Activated CD4-positive, alpha-beta memory T cell treated with anti-CD3 and anti-CD28 coated beads for 36 hours (primary cell): ENCODE data around the gene ASXL2. TPM values are rescaled to one million over a fixed set of nuclear protein-coding genes. Genes with fewer than 3 reads are reported as not detected.

ENCODE experiments used
- CTCF ChIA-PET: fragments of 350-600 bp; sonication (Branson Sonifier 250); formaldehyde crosslinking; loops from one replicate; lab custom pipeline; 2021; ENCODE audit warnings: antibody characterized with exemption, inconsistent platforms; lab: Charles Lee
- POLR2A ChIA-PET: fragments of 350-600 bp; sonication (Branson Sonifier 250); formaldehyde crosslinking; loops from one replicate; lab custom pipeline; 2021; ENCODE audit warnings: antibody characterized with exemption; lab: Charles Lee
- DNase-seq: peaks from one replicate; pipeline ENCODE4 v3.0.0-alpha.2; 2020
- H3K27ac Mint-ChIP-seq: one replicate; pipeline ENCODE4 v1.8.0; 2021; ENCODE audit warnings: mixed read lengths
- H3K27me3 Mint-ChIP-seq: one replicate; pipeline ENCODE4 v1.8.0; 2021; ENCODE audit warnings: mixed read lengths
- H3K36me3 Mint-ChIP-seq: one replicate; pipeline ENCODE4 v1.8.0; 2021; ENCODE audit warnings: mixed read lengths
- H3K4me1 Mint-ChIP-seq: one replicate; pipeline ENCODE4 v1.8.0; 2021; ENCODE audit warnings: low read depth, mixed read lengths
- H3K4me3 Mint-ChIP-seq: one replicate; pipeline ENCODE4 v1.8.0; 2021; ENCODE audit warnings: mild to moderate bottlenecking, mixed read lengths
- H3K9me3 Mint-ChIP-seq: one replicate; pipeline ENCODE4 v1.8.0; 2021; ENCODE audit warnings: mixed read lengths
- intact Hi-C: fragments of 100-400 bp; cut with micrococcal nuclease; formaldehyde crosslinking; loops from one replicate; pipeline ENCODE4 v1.15.1; 2023
- total RNA-seq, 2 experiments: library from RNA; stranded (reverse); gene quantifications; one replicate each; pipeline ENCODE4 v1.2.3, GENCODE V29; 2021

Gene ASXL2
- total RNA-seq, 2 experiments from 2014 or later = 37.8 to 38.7 TPM

DNA sequence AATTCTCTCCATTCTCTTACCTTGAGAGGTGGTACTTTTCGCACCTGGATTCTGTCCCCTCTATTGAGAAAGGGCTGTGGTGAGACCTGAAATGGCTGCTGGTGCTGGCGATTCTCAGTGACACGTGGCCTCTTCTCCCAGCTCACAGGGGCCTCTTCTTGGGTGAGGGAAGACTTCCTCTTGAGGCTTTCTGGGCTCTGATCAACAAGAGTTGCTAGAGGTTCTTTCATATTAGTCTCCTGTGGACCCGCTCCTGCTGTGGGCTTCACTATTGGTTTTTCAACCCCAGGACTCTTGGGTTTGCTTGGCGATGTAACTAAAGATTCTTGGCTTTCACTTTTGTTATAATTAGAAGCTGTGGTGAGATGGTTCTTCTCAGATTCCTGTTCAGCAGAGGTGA, 128.6 kb downstream of the ASXL2 start:
- Mint-ChIP-seq H3K27ac (peak overlapping the region; percentile 36), H3K36me3 (peaks cover 43% of the 10 kb centered on the region), H3K4me3 (no peak overlapping the region), H3K4me1 (peaks cover 23% of the 10 kb centered on the region), H3K27me3 (no peaks in the 10 kb centered on the region), H3K9me3 (no peaks in the 10 kb centered on the region)
- no peak for DNase-seq
- intact Hi-C loops = loop anchor here (5.0 kb wide), 1 partner anchor 38 kb away; no protein-coding TSS in a partner anchor
- ChIA-PET CTCF (no interaction called here), POLR2A (interaction anchor here (0.6 to 0.7 kb wide), 2 partner anchors 45 to 265 kb away, joined by 3 read pairs; no protein-coding TSS in a partner anchor)

GRCh38 chr2:25744055-25744454, 134.2 kb downstream of the ASXL2 start:
- Mint-ChIP-seq H3K27me3 (no peaks in the 10 kb centered on the region), H3K36me3 (peaks cover 27% of the 10 kb centered on the region), H3K4me3 (no peak overlapping the region), H3K9me3 (no peaks in the 10 kb centered on the region), H3K27ac (no peak overlapping the region), H3K4me1 (peaks cover 6% of the 10 kb centered on the region)
- intact Hi-C loops = no loop called here
- ChIA-PET CTCF (interaction anchor here (0.8 kb wide), 1 partner anchor 137 kb away, joined by 3 read pairs; no protein-coding TSS in a partner anchor), POLR2A (no interaction called here)
- DNase-seq = no peak

GRCh38 chr2:25743132-25743830, 135.0 kb downstream of the ASXL2 start:
- no peak for DNase-seq
- Mint-ChIP-seq H3K36me3 (peaks cover 26% of the 10 kb centered on the region), H3K27me3 (no peaks in the 10 kb centered on the region), H3K27ac (peak overlapping the region; percentile 47), H3K9me3 (no peaks in the 10 kb centered on the region), H3K4me1 (peaks cover 5% of the 10 kb centered on the region), H3K4me3 (no peak overlapping the region)
- ChIA-PET POLR2A (no interaction called here), CTCF (interaction anchor here (0.8 kb wide), 1 partner anchor 136 kb away, joined by 3 read pairs; no protein-coding TSS in a partner anchor)
- intact Hi-C loops = no loop called here

DNA sequence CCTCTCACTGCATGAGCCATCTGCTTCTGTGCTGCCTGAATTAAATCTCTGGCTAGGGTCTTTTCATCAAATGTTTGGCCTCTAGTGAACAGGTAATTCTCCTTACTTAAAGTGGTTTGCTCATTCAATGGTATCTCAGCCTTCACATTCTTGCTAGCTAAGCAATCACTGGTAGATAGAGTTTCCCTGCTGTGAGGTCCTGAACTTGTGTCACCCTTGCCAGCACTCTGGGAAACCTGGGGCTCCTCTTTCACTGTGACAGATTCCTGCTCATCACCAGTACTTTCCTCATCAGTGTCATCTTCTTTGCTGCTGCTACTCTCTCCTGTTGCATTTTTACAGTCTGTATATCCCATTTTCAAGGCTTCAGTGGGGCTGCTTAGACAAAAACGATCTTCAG, 135.8 kb downstream of the ASXL2 start:
- ChIA-PET CTCF (interaction anchor here (0.6 kb wide), 1 partner anchor 514 kb away, joined by 3 read pairs; no protein-coding TSS in a partner anchor), POLR2A (no interaction called here)
- DNase-seq = no peak
- Mint-ChIP-seq H3K36me3 (peaks cover 24% of the 10 kb centered on the region), H3K4me3 (no peak overlapping the region), H3K27me3 (no peaks in the 10 kb centered on the region), H3K27ac (no peak overlapping the region), H3K4me1 (peaks cover 5% of the 10 kb centered on the region), H3K9me3 (no peaks in the 10 kb centered on the region)
- intact Hi-C loops = no loop called here

DNA sequence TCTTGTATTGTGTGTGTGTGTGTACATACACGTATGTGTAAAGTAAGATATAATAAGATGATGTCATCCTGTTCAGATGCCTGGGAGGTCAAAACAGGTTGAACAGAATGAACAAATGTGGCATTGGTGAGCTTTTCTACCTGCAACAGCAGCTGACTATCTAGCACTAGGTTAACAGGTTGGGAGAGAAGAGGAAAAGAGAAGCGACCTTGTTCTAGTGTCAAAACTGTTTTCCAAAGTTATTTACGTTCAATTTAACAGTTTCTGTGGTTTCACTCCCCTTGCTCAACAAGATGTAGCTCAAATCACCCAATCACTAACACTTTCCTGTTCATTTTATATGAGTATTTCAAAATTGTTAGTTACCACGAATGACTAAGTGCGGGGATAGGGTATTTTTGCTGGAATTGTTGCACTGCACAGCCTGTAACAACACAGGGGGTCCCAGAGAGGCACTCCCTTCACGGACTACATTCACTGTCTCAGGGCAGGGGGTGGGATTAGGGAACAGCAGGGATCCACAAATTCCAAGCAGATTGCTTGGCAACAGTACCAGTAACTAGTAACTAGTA, 137.4 kb downstream of the ASXL2 start:
- no peaks in the 10 kb centered on the region for H3K27me3 Mint-ChIP-seq
- ChIA-PET CTCF (interaction anchor here (1.0 kb wide), 1 partner anchor 41 kb away, joined by 3 read pairs; no protein-coding TSS in a partner anchor), POLR2A (no interaction called here)
- H3K36me3 Mint-ChIP-seq = peaks cover 22% of the 10 kb centered on the region
- no peaks in the 10 kb centered on the region for H3K9me3 Mint-ChIP-seq
- H3K4me3 Mint-ChIP-seq = no peak overlapping the region
- intact Hi-C loops = no loop called here
- no peak overlapping the region for H3K27ac Mint-ChIP-seq
- DNase-seq = no peak
- H3K4me1 Mint-ChIP-seq = peaks cover 5% of the 10 kb centered on the region

GRCh38 chr2:25738383-25739343, 139.6 kb downstream of the ASXL2 start:
- Mint-ChIP-seq H3K27ac (no peak overlapping the region), H3K36me3 (peaks cover 15% of the 10 kb centered on the region)
- POLR2A ChIA-PET = no interaction called here

GRCh38 chr2:25736899-25737515, 141.3 kb downstream of the ASXL2 start:
- DNase-seq = no peak
- ChIA-PET POLR2A (no interaction called here), CTCF (interaction anchor here (0.9 kb wide), 1 partner anchor 24 kb away, joined by 3 read pairs; no protein-coding TSS in a partner anchor)
- H3K36me3 Mint-ChIP-seq = peaks cover 9% of the 10 kb centered on the region
- H3K9me3 Mint-ChIP-seq = no peaks in the 10 kb centered on the region
- no peaks in the 10 kb centered on the region for H3K27me3 Mint-ChIP-seq
- no peak overlapping the region for H3K27ac Mint-ChIP-seq
- intact Hi-C loops = no loop called here
- no peak overlapping the region for H3K4me3 Mint-ChIP-seq
- H3K4me1 Mint-ChIP-seq = peaks cover 5% of the 10 kb centered on the region

More at GRCh38 chr2:25738383-25739343, 139.6 kb downstream of the ASXL2 start:
- H3K27me3 Mint-ChIP-seq = no peaks in the 10 kb centered on the region
- H3K4me3 Mint-ChIP-seq = no peak overlapping the region
- intact Hi-C loops = no loop called here
- DNase-seq = no peak
- H3K4me1 Mint-ChIP-seq = peaks cover 5% of the 10 kb centered on the region
- CTCF ChIA-PET = interaction anchor here (0.6 to 1.1 kb wide), 3 partner anchors 10 to 40 kb away, joined by 3 read pairs; no protein-coding TSS in a partner anchor
- no peaks in the 10 kb centered on the region for H3K9me3 Mint-ChIP-seq

- ChIA-PET POLR2A (interaction anchor here (0.6 kb wide), 1 partner anchor 9 kb away, joined by 4 read pairs; no protein-coding TSS in a partner anchor), CTCF (interaction anchor here (0.9 kb wide), 1 partner anchor 23 kb away, joined by 3 read pairs; no protein-coding TSS in a partner anchor)
- no peaks in the 10 kb centered on the region for H3K27me3 Mint-ChIP-seq
- H3K9me3 Mint-ChIP-seq = no peaks in the 10 kb centered on the region
- peaks cover 3% of the 10 kb centered on the region for H3K36me3 Mint-ChIP-seq
- no peak overlapping the region for H3K4me3 Mint-ChIP-seq
- H3K4me1 Mint-ChIP-seq = peaks cover 4% of the 10 kb centered on the region
- intact Hi-C loops = no loop called here
- no peak overlapping the region for H3K27ac Mint-ChIP-seq
- no peak for DNase-seq
These were observed 142.5 kb downstream of the ASXL2 start for GRCh38 chr2:25735835-25736234.

DNA sequence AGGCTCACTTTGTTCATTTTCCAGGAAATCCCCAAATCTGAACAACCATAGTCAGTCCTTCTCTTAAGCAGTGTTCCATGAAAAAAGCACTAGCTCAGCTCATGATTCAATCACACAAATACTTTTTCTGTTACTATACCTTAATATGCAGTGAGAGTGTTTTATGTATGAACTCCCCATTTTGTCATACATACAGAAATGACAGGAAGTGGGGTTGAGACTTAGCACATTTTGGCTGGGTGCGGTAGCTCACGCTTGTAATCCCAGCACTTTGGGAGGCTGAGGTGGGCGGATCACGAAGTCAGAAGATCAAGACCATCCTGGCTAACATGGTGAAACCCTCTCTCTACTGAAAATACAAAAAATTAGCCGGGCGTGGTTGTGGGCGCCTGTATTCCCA, 149.7 kb downstream of the ASXL2 start:
- Mint-ChIP-seq H3K4me3 (no peak overlapping the region), H3K9me3 (no peaks in the 10 kb centered on the region), H3K27me3 (no peaks in the 10 kb centered on the region), H3K4me1 (peaks cover 3% of the 10 kb centered on the region), H3K27ac (no peak overlapping the region), H3K36me3 (no peaks in the 10 kb centered on the region)
- no peak for DNase-seq
- intact Hi-C loops = no loop called here
- CTCF ChIA-PET = no interaction called here
- POLR2A ChIA-PET = interaction anchor here (0.7 kb wide), 1 partner anchor 276 kb away, joined by 3 read pairs; no protein-coding TSS in a partner anchor

- H3K27me3 Mint-ChIP-seq = no peaks in the 10 kb centered on the region
- H3K4me3 Mint-ChIP-seq = no peak overlapping the region
- ChIA-PET CTCF (no interaction called here), POLR2A (no interaction called here)
- intact Hi-C loops = no loop called here
- H3K9me3 Mint-ChIP-seq = no peaks in the 10 kb centered on the region
- H3K27ac Mint-ChIP-seq = no peak overlapping the region
- no peaks in the 10 kb centered on the region for H3K36me3 Mint-ChIP-seq
- H3K4me1 Mint-ChIP-seq = peaks cover 3% of the 10 kb centered on the region
- no peak for DNase-seq
These were observed 151.8 kb downstream of the ASXL2 start for GRCh38 chr2:25726522-25726921.

DNA sequence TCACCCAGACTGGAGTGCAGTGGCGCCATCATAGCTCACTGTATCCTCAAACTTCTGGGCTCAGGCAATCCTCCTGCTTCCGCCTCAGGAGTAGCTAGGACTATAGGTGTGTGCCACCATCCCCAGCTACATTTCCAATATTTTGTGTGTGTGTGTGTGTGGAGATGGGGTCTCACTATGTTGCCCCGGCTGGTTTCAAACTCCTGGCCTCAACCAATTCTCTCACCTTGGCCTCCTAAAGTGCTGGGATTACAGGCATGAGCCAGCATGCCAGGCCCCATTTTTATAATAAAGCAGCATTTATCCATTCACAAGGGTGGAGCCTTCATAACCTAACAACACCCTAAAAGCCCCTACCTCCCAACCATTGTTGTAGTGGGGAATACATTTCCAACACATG, 152.4 kb downstream of the ASXL2 start:
- no peak overlapping the region for H3K4me3 Mint-ChIP-seq
- intact Hi-C loops = no loop called here
- DNase-seq = no peak
- no peaks in the 10 kb centered on the region for H3K36me3 Mint-ChIP-seq
- H3K27me3 Mint-ChIP-seq = no peaks in the 10 kb centered on the region
- H3K9me3 Mint-ChIP-seq = no peaks in the 10 kb centered on the region
- H3K27ac Mint-ChIP-seq = no peak overlapping the region
- peaks cover 3% of the 10 kb centered on the region for H3K4me1 Mint-ChIP-seq
- ChIA-PET CTCF (interaction anchor here (0.7 kb wide), 1 partner anchor 119 kb away, joined by 3 read pairs; no protein-coding TSS in a partner anchor), POLR2A (no interaction called here)
